GM12891 (cell line): ENCODE measurements around the gene SCN1B.

Experiments used
- PAX5 ChIP-seq: IDR thresholded peaks from 2 replicates; pipeline ENCODE4 v1.6.1; 2011; ENCODE audit warnings: low read length, moderate library complexity, mild to moderate bottlenecking; ENCODE audit not compliant: insufficient read depth, severe bottlenecking
- POLR2A ChIP-seq: IDR thresholded peaks from 2 replicates; pipeline ENCODE4 v1.6.1; 2011; ENCODE audit warnings: low read depth, low read length, control low read depth
- POLR2AphosphoS5 ChIP-seq: IDR thresholded peaks from 2 replicates; pipeline ENCODE4 v1.6.1; 2011; ENCODE audit warnings: low read depth, low read length, control low read depth
- POU2F2 ChIP-seq: IDR thresholded peaks from 2 replicates; pipeline ENCODE4 v1.6.1; 2011; ENCODE audit warnings: low read depth, mild to moderate bottlenecking, control low read depth, low read length, moderate library complexity
- SPI1 ChIP-seq: IDR thresholded peaks from 2 replicates; pipeline ENCODE4 v1.6.1; 2011; ENCODE audit warnings: low read depth, low read length, control low read depth
- TAF1 ChIP-seq: IDR thresholded peaks from 2 replicates; pipeline ENCODE4 v1.6.1; 2011; ENCODE audit warnings: low read depth, low read length, control low read depth

DNA sequence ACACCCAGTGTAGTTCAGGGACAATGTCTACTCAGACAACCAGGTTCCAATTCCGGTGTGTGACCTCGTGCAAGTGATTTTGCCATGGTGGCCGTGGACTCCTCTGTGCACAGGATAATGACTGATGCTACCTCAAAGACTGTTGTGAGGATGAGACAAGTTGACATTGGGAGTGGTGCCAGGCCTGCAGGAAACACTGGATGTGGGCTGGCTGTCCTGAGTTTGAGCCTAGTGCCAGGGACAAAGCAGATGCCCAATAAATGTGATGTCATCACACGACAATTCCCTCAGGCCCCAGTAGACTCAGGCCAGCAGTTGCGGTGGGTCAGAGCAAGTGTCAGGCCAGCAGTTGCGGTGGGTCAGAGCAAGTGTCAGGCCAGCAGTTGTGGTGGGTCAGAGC lies 6.2 kb upstream of the SCN1B start:
- TF ChIP-seq POLR2AphosphoS5 (no peak), POLR2A (no peak), TAF1 (no peak), SPI1 (no peak), POU2F2 (no peak), PAX5 (no peak)
